Measurements from ENCODE around the gene VEGFD.

DNA sequence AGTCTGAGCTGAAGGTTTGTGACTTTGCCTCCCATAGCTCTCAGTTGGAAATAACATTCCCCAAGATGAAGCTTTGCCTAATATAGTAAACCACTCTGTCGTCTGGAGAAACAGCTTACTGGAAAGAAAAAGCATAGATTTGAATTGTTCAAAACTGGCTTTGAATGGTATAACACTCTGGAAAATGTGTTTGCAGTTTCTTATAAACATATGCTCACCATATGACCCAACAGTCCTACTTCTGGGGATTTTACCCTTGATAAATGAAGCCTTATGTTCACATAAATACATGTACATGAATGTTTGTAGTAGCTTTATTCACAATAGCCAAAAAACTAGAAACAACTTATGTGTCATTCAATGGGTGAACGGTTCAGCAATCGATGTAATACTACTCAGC is 10.2 kb downstream of the VEGFD start:
- TF ChIP-seq, protein P1, sequence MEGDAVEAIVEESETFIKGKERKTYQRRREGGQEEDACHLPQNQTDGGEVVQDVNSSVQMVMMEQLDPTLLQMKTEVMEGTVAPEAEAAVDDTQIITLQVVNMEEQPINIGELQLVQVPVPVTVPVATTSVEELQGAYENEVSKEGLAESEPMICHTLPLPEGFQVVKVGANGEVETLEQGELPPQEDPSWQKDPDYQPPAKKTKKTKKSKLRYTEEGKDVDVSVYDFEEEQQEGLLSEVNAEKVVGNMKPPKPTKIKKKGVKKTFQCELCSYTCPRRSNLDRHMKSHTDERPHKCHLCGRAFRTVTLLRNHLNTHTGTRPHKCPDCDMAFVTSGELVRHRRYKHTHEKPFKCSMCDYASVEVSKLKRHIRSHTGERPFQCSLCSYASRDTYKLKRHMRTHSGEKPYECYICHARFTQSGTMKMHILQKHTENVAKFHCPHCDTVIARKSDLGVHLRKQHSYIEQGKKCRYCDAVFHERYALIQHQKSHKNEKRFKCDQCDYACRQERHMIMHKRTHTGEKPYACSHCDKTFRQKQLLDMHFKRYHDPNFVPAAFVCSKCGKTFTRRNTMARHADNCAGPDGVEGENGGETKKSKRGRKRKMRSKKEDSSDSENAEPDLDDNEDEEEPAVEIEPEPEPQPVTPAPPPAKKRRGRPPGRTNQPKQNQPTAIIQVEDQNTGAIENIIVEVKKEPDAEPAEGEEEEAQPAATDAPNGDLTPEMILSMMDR (CRISPR knock-in tag; IDR thresholded peaks at IDR 0.05) = no peak
- no peak for TF ChIP-seq CREM (IDR thresholded peaks at IDR 0.05)
- no peak for TF ChIP-seq CREM (CRISPR knock-in tag; IDR thresholded peaks at IDR 0.05)
- TF ChIP-seq JUN (CRISPR knock-in tag; IDR thresholded peaks at IDR 0.05) = no peak
